NT2/D1 (cell line): ENCODE results near the gene ITIH5.

Experiments used
- DNase-seq: peaks from one replicate; pipeline ENCODE4 v3.0.0-alpha.2; 2011; ENCODE audit warnings: low read depth, low spot score
- H3K27me3 ChIP-seq: 2 replicates; pipeline ENCODE4 v1.6.0; 2011; ENCODE audit warnings: mild to moderate bottlenecking; ENCODE audit not compliant: insufficient read length, insufficient read depth
- H3K36me3 ChIP-seq: 2 replicates; pipeline ENCODE4 v1.6.1; 2011; ENCODE audit warnings: mild to moderate bottlenecking, low read length, mixed read lengths; ENCODE audit not compliant: insufficient read depth, insufficient read length
- H3K4me1 ChIP-seq: 2 replicates; pipeline ENCODE4 v1.5.1; 2011; ENCODE audit not compliant: insufficient read depth, insufficient read length
- H3K4me3 ChIP-seq: 2 replicates; pipeline ENCODE4 v1.5.1; 2011; ENCODE audit warnings: low read depth; ENCODE audit not compliant: insufficient read length
- H3K9ac ChIP-seq: 2 replicates; pipeline ENCODE4 v1.6.0; 2011; ENCODE audit warnings: low read depth; ENCODE audit not compliant: insufficient read length
- H3K9me3 ChIP-seq: 2 replicates; pipeline ENCODE4 v1.5.1; 2011; ENCODE audit warnings: mild to moderate bottlenecking, low read length; ENCODE audit not compliant: insufficient read depth
- SUZ12 ChIP-seq: IDR thresholded peaks from 2 replicates; pipeline ENCODE4 v1.6.1; 2011; ENCODE audit not compliant: insufficient read length, insufficient read depth; ENCODE audit errors: extremely low read depth
- YY1 ChIP-seq: IDR thresholded peaks from 2 replicates; pipeline ENCODE4 v1.6.1; 2011; ENCODE audit not compliant: insufficient read length, insufficient read depth
- ZNF274 ChIP-seq: IDR thresholded peaks from 2 replicates; pipeline ENCODE4 v1.6.1; 2011; ENCODE audit warnings: mild to moderate bottlenecking, low read depth, low read length

ITIH5 gene

DNA sequence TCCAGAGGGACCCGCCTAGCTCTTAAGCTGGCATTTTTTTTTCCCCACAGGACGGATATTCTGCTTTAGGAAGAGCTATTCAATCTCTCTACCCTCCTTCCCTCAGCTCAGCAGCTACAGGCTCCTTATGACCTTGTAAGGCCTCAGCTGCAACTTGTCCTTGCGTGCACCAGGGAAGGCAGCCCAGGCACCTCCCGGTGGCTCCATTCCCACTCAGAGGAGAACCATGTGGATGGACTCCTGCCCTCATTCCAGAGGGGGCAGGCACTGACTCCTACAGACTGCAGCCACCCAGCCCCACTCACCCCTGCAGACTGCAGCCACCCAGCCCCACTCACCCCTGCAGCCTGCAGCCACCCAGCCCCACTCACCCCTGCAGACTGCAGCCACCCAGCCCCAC is 73.7 kb downstream of the ITIH5 start:
- H3K9ac ChIP-seq: no peak overlapping the region
- no peak overlapping the region for H3K4me3 ChIP-seq
- DNase-seq: no peak
- no peaks in the 10 kb centered on the region for H3K9me3 ChIP-seq
- no peaks in the 10 kb centered on the region for H3K4me1 ChIP-seq
- no peaks in the 10 kb centered on the region for H3K36me3 ChIP-seq
- no peak for TF ChIP-seq YY1
- TF ChIP-seq SUZ12: no peak
- TF ChIP-seq ZNF274: no peak
- H3K27me3 ChIP-seq: no peaks in the 10 kb centered on the region

DNA sequence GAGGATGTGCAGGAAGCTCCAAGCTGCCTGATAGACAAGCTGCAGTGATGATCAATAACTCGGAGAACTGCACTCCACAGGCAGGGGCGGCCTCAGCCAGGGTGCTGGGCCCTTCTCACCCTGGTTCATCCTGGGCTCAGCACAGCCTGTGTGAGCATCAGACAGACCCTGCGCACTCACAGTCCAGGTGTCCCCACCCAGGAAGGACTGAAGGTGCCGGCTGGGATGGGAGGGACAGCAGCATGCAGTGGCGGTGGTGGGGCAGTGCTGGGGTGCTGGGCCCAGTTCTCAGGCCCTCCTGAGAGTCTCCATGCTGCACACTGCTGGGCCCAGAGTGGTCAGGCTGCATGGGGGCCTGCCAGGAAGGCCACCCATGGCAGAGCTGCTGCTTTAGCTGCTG is 74.1 kb downstream of the ITIH5 start:
- Histone ChIP-seq H3K4me1 (no peaks in the 10 kb centered on the region), H3K9ac (no peak overlapping the region), H3K4me3 (no peak overlapping the region), H3K36me3 (no peaks in the 10 kb centered on the region), H3K9me3 (no peaks in the 10 kb centered on the region), H3K27me3 (no peaks in the 10 kb centered on the region)
- no peak for TF ChIP-seq ZNF274
- no peak for TF ChIP-seq SUZ12
- no peak for TF ChIP-seq YY1
- DNase-seq: no peak

DNA sequence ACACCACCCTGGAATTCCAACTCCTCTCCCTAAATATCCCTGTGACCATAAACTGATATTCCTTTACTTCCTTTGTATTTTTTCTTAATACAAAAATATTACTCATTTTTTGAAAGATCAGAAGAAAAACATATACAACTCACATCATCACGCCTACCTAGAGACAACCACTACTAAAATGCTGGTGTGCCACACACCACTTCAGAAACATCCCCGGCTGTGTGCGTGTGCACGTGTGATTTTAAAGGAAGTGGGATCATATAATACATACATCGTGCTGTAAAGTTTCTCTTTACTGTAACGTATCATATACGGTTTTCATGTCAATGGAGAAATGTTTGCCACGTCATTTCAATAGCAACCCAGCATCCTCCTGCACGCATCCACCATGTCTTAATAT is 76.5 kb downstream of the ITIH5 start:
- Histone ChIP-seq H3K9ac (no peak overlapping the region), H3K4me3 (no peak overlapping the region), H3K4me1 (no peaks in the 10 kb centered on the region), H3K27me3 (no peaks in the 10 kb centered on the region), H3K9me3 (no peaks in the 10 kb centered on the region), H3K36me3 (no peaks in the 10 kb centered on the region)
- no peak for TF ChIP-seq ZNF274
- no peak for TF ChIP-seq SUZ12
- TF ChIP-seq YY1: no peak
- no peak for DNase-seq

DNA sequence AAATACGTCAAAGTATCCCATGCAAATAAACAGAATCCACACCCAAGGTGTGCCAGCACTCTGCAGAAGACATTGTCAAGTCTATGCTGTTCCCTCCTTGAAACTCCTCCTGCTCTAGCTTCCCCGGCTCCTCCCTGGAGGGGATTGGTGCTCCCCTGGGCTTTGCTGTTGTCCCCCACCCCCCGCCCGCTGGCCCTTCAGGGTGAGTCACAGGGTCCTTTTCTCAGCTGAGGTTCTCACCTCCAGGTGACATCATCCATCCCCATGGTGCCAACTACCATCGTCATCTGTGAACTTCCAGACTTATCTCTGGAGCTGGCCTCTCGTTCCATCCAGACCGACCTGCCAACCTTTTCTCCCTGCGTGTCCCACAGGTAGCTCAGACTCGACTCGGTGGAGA is 77.0 kb downstream of the ITIH5 start:
- TF ChIP-seq SUZ12 (no peak), YY1 (no peak), ZNF274 (no peak)
- Histone ChIP-seq H3K36me3 (no peaks in the 10 kb centered on the region), H3K27me3 (no peaks in the 10 kb centered on the region), H3K4me1 (no peaks in the 10 kb centered on the region), H3K4me3 (no peak overlapping the region), H3K9ac (no peak overlapping the region), H3K9me3 (no peaks in the 10 kb centered on the region)
- DNase-seq: no peak

DNA sequence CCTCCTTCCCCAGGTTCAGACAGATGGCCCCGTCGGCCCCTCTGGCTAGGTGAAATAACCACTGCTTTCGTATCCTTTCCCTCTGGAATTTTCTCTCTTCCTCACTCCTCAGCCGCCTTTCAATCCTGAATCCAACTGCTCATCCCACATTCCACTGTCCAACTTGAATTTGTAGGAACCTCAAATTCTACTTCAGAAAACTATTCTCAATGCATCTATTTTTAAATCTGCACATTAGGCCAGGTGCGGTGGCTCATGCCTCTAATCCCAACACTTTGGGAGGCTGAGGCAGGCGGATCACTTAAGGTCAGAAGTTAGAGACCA is 78.9 kb downstream of the ITIH5 start:
- no peak for TF ChIP-seq SUZ12
- no peak for TF ChIP-seq YY1
- TF ChIP-seq ZNF274: no peak
- H3K9ac ChIP-seq: no peak overlapping the region
- H3K36me3 ChIP-seq: no peaks in the 10 kb centered on the region
- H3K4me1 ChIP-seq: no peaks in the 10 kb centered on the region
- H3K9me3 ChIP-seq: no peaks in the 10 kb centered on the region
- no peaks in the 10 kb centered on the region for H3K27me3 ChIP-seq
- no peak overlapping the region for H3K4me3 ChIP-seq
- DNase-seq: no peak

DNA sequence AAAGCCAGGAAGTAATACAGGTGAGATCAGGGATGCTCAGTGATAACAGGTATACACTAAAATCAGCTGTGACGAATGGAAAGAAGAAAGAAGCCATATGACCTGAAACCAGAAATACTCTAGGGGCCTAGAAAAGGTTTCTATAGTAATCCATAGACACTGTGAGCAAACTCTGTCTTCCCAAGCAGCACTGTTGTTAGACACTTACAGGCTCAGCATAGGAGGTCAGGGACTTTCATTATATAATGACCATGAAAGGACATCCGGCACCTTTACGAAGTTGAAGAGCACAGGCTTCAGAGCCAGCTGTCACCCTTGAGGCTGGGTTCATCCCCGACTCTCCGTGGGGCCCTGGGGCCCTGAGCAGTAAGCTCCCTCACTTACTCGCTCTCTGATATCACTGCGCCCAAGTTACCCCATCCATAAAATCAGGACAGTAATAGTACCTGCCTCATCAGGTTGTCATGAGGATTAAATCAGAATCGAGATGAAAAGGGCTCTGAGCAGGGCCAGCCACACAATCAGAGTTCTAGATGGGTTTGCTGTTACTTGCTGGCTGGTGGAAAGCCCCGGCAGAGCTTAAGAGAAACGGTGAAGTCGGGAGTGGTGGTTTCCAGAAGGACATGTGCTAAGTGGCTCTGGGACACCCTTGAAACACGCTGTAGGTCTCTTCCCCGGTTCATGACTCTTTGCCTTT is 79.5 kb downstream of the ITIH5 start:
- Histone ChIP-seq H3K27me3 (no peaks in the 10 kb centered on the region), H3K36me3 (no peaks in the 10 kb centered on the region), H3K4me3 (no peak overlapping the region), H3K4me1 (no peaks in the 10 kb centered on the region), H3K9ac (no peak overlapping the region), H3K9me3 (no peaks in the 10 kb centered on the region)
- no peak for DNase-seq
- TF ChIP-seq YY1: no peak
- TF ChIP-seq SUZ12: no peak
- TF ChIP-seq ZNF274: no peak

DNA sequence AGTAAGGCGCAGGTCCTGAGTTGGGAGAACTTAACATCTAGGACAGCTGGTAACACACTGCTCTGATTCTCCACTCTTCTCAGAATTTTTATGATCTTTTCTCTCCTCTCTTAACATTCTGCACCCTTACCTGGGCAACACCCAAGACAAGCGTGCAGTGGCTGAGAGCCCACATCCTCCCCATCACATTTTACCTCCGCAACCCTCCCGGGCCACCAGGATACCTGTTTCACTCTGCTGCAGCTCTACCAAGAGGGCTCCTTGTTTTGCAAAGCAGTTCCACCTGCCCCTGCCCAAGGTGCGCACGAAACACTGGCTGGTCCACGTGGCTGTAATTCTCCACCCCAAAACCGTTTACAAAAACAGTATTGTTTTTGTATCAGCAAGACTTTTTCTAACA is 81.5 kb downstream of the ITIH5 start:
- DNase-seq: no peak
- no peak for TF ChIP-seq SUZ12

More for the DNA sequence above, 81.5 kb downstream of the ITIH5 start:
- Histone ChIP-seq H3K27me3 (no peaks in the 10 kb centered on the region), H3K9ac (no peak overlapping the region), H3K4me1 (no peaks in the 10 kb centered on the region), H3K9me3 (no peaks in the 10 kb centered on the region), H3K36me3 (no peaks in the 10 kb centered on the region), H3K4me3 (no peak overlapping the region)
